Activated CD8-positive, alpha-beta memory T cell treated with anti-CD3 and anti-CD28 coated beads, Interleukin-2, amount 50 U/mL, for 24 hours (primary cell): Measurements from ENCODE around the gene PRKAG2.

Source experiments
- DNase-seq: peaks from one replicate; pipeline ENCODE4 v3.0.0-alpha.2; 2020; ENCODE audit errors: extremely low read depth

The PRKAG2 gene

GRCh38 chr7:151900986-151901621, 24.2 kb upstream of the PRKAG2 start:
- DNase-seq = no peak

DNA sequence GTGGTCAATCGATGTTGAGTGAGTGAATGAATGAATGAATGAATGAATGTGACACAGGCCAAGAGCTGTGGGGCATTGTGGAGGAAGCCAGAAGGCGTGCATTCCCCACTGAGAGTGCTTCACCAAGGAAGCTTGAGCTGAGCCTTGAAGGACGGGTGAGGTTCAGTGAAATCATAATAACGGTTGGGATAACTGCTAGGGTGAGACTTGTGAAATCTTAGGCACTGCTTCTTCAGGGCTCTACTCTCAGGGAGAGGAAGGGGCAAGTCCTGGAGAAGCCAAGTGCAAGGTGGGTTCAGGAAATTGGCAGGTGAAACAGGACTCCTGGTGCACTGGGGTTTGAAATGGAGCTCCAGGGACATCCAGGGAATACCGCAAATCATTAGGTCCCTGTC, 23.7 kb upstream of the PRKAG2 start:
- DNase-seq = no peak

GRCh38 chr7:151899513-151900360, 22.8 kb upstream of the PRKAG2 start:
- no peak for DNase-seq

- DNase-seq = no peak
Observed at GRCh38 chr7:151897951-151898686, 21.2 kb upstream of the PRKAG2 start.

GRCh38 chr7:151897161-151897731, 20.3 kb upstream of the PRKAG2 start:
- DNase-seq = no peak

DNA sequence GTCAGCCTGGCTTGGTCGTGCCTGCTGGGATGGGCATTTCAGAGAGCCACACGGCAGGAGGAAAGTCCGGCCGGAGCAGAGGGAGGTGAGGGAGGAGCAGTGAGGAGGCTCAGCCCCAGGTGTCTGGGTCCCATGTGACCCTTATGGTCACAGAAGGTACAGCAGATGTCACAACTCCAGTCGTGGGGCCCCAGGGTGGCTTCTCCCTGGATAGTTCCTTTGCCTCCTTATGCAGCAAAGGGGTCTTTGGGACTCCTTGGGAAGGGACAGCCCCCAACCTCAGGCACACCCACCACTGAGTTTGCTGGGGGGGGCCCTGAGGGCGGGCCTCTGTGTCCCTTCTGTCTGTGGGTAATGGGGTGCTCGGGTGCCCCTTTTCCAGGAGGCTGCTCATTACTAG, 19.6 kb upstream of the PRKAG2 start:
- DNase-seq = no peak

DNA sequence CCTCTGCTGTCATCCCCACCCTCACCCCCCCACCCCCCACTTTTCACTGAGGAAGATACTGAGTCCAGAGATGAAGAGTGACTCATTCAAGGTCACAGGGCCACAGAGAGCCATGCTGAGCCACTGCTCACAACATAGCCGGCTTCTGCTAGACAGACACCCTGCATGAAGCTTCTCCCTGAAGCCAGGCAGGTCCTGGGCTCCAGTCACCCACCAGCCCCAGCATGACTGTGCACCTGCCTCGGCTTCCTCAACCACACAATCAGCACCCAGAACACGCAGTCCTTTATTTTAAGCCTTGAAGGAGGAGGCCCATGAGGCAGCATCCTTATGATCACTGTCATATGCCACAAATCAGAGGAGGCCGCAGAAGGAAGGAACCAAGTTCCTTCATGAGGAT, 19.2 kb upstream of the PRKAG2 start:
- no peak for DNase-seq

DNA sequence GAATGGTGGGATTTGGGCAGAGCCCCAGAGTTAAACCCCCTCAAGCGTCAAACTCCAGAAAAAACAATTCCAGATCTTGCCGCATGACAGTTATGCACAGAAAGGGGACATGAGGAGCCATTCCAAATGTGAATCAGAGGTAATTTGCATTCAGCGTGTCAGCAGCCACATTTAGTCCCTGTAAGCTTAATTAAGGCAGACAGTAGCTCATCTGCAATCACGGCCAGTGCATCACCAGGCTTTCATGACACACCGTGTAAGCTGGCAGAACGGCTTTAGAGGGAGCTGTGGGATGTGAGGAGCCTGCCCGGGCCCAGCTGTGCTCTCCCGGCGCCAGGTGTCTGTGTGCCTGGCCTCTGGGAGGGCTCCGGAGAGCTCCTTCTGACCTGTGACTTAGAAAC, 18.7 kb upstream of the PRKAG2 start:
- no peak for DNase-seq

DNA sequence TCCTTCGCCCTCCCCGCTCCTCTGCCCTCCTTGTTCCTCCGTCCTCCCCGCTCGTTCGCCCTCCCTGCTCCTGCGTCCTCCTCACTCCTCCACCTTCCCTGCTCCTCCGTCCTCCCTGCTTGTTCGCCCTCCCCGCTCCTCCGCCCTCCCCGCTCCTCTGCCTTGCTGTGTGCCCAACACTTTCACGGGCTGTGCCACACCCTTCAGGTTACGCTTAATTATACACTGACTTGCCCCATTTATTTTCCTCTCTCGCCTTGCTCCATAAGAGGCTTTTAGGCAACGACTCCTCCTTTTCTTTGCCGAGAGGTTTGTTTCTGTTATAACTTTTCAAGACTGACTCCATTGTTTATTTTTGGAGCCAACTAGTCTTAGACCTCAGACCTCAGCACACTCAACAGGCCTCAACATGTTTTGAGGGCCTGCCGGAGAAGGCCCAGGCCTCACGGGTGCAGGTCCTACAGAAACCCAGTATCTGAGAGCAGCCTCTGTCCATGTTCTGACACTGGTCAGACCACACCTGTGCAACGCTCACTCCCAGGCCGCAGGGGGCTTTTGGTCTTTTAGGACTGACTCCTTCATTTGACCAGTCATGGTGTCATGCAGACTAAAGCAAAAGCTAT, 18.2 kb upstream of the PRKAG2 start:
- DNase-seq = no peak

DNA sequence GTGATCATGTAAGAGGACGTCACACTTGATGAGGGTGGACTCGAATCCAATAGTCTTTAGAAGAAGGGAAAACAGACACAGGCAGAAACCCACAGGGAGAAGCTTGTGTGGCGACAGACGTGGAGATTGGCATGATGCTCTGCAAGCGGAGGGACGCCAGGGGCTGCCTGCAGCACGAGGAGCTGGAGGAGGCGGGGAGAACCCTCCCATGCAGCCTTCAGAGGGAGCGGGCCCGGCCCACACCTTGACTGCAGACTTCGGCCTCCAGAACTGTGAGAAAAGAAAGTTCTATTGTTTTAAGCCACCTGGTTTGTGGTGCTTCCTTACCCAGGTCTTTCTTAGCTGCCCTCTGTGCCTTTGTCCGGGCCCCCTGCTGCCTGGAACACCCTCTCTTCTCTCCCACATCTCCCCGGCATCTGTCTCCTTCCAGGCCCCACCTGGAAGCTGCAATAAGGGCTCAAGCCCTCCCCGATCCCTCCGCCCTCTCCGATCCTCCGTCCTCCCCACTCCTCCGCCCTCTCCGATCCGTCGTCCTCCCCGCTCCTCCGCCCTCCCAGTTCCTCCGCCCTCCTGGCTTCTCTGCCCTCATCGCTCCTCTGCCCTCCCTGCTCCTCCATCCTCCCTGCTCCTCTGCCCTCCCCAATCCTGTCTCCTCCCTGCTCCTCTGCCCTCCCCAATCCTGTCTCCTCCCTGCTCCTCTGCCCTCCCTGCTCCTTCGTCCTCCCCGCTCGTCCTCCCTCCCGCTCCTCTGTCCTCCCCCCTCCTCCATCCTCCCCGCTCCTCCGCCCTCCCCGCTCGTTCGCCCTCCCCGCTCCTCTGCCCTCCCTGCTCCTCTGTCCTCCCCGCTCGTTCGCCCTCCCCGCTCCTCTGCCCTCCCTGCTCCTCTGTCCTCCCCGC, 17.4 kb upstream of the PRKAG2 start:
- DNase-seq = no peak

GRCh38 chr7:151893405-151893923, 16.5 kb upstream of the PRKAG2 start:
- DNase-seq = no peak

DNA sequence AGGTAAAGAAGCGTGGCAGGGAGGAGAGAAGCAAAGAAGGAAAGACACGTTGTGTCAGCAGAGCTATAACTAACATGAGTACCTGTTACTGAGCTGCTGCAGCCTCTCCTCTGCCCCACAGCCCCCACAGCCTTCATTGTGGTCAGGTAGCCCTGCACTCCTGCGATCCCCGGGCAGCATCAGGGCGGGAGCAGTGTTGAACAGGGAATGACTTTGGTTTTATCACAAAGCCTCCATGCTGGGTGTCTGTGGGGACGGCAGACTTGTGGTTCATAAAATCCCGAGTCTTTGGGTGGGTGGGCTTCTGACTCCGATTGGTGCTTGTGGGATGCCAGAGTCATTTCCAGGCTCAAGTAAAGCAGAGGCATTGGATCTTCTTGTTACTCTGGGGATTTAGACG, 14.8 kb upstream of the PRKAG2 start:
- DNase-seq = no peak

- DNase-seq = no peak
Observed at GRCh38 chr7:151891182-151891581, 14.3 kb upstream of the PRKAG2 start.

- no peak for DNase-seq
Observed at GRCh38 chr7:151890355-151891004, 13.6 kb upstream of the PRKAG2 start.

- no peak for DNase-seq
Observed at GRCh38 chr7:151889406-151890354, 12.8 kb upstream of the PRKAG2 start.

DNA sequence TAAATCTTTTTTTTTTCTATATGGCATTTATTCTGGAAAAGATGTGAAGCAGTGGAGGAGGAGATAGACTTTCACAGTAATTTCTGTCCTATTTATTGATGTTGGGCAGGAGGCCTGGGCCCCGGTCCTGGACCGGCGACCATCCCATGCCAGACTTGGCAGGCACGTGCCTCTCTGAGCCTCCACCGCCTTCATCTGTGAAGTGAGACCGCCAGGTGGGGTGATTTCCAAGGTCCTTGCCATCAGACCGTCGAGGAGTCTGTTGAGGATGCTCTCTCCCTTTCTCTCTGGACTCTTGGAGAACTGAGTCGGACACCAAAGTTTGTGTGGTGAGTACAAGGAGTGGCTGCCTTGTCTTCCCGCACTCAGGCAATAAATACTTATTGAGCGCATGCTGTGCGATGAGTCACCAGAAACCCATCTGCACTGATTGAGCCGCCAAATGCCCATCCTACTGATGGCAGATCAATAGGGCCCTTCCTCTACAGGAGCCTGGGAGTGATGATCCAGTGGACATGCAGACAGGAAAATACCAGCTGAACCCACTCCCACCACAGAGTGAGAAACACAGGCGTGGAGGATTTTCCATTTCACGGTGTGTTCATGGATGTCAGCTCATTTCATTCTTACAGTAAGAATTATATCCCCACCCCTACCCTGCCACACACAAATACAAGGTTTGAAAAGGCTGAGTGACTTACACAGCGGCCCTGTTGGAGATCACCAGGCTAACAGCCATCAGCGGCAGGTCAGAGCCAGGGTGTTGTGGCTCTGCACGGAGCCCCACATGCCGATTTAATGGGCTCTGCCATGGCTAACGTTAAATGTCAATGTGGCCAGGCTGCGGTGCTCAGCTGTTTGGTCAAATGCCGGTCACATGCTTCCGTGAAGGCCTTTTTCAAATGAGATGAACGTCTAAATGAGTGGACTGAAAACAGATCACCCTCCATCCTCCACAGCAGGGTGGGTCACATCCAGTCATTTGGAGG, 11.5 kb upstream of the PRKAG2 start:
- no peak for DNase-seq

GRCh38 chr7:151886783-151887182, 9.9 kb upstream of the PRKAG2 start:
- DNase-seq = no peak

GRCh38 chr7:151885202-151885580, 8.3 kb upstream of the PRKAG2 start:
- DNase-seq = no peak
